Measurements from ENCODE around the gene TULP3. TPM values are rescaled to one million over a fixed set of nuclear protein-coding genes. Genes with fewer than 3 reads are reported as not detected.

The TULP3 gene
- 5.1 and 7.9 TPM in 2 replicates for polyA plus RNA-seq

GRCh38 chr12:2890388-2891239, at the start of gene TULP3:
Gene TULP3 (plus strand): TSS chr12:2890891. CDS start chr12:2890948, 57 bp downstream.

DNA sequence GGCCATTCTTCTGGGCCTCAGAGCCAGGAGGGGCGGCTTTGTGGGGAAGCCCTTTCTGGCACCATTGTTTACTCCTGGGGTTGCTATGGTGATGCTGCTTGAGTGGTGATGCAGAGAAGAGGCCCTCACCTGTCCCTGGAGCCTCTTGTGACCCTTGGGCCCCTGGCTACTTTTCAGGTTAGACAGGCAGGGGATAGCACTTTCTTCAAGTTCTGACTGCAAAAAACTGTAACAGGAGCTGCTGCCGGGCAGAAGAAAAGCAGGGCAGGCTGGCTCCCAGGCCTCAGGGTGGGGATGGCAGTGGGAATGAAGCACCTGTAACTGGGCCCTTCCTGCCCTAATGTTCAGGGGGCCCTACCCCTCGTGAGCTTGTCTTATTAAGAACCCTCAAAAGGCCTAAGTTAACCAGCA, 33.7 kb upstream of the TULP3 start, which contains the start of gene TEX52:
TSS of gene TEX52 (minus strand) at position 19 of the 411 bp plus-strand sequence. CDS start at position 6, 13 bp downstream.

DNA sequence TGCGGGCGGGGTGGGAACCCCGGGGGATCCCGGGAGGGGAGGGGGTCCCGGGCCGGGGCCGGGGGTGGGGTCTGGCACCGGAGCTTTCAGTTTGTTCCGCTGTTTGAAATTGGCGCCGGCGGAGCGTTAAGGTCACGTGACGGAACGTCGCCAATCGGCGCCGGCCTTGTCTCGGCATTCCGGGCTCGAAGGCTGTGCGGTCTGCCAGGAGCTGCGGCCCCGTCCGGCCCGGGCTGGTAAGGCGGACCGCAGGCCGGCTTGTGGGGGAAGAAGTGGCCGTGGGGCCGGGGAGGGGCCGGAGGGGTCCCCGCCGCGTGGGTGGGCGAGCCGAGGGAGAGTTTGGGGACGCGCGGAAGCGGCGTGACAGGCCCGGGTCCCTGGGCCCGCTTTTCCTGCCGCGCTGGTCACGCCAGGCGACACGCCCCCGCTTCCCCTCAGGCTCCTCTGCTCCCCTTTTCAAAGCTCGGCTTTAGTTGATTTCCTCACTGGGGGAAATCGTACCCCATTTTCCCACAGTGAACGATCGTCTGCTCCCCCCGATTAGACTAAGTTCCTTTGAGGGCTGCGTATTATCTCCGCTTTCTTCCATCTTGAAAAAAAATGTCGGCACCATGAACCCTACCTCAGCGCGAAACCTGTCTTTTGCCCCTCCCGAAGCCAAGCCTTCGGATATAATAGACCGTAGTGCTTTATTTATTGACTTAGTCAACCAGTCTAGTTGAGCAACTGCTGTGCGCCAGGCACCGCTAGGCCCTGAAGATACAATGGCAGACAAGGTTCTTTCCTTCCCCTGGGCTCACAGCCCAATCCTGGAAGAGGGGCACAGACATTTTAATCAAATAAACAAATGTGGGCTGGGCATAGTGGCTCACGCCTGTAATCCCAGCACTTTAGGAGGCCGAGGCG, 13.4 kb upstream of the TULP3 start, which contains the start of the genes FOXM1 and RHNO1:
TSS of gene FOXM1 (minus strand) at position 128 of the 906 bp plus-strand sequence. CDS start 2,696 bp downstream, outside the sequence.
TSS of gene RHNO1 (plus strand) at position 177 of the 906 bp plus-strand sequence. CDS start 8,144 bp downstream, outside the sequence.

GRCh38 chr12:2959192-2959504, 68.5 kb downstream of the TULP3 start, which contains the start of gene TEAD4:
Gene TEAD4 (plus strand): TSS chr12:2959397.

Other genes with a start within 250 kb of the TULP3 start
- 39.6 and 44.3 TPM in 2 replicates for gene FKBP4, start 95.9 kb upstream of the TULP3 start, polyA plus RNA-seq
- gene ITFG2, start 78.2 kb upstream of the TULP3 start, polyA plus RNA-seq, result 12.9 and 21.9 TPM in 2 replicates
- 0.08 and 0.48 TPM in 2 replicates for gene NRIP2, start 55.9 kb upstream of the TULP3 start, polyA plus RNA-seq
- gene TEX52, start 33.9 kb upstream of the TULP3 start, polyA plus RNA-seq, result not detected in 2 replicates
- gene FOXM1, start 13.7 kb upstream of the TULP3 start, polyA plus RNA-seq, result not detected in 2 replicates
- gene RHNO1, start 13.7 kb upstream of the TULP3 start, polyA plus RNA-seq, result 14.8 and 17.2 TPM in 2 replicates
- gene TEAD4, start 68.5 kb downstream of the TULP3 start, polyA plus RNA-seq, result 0.57 and 1.3 TPM in 2 replicates
- gene TSPAN9, start 186.5 kb downstream of the TULP3 start, polyA plus RNA-seq, result 3.1 and 3.7 TPM in 2 replicates

All from Purkinje cell (primary cell).